Testis (tissue), 2 donors: ENCODE results near the gene PLG.

ENCODE experiments used
- CTCF ChIP-seq, 3 experiments: fragments of 450-650 bp in 2 of 3; fragments of 200-600 bp in 1 of 3; sonication (generic) in 1 of 3; IDR thresholded peaks; one replicate each; pipeline ENCODE4 v1.5.1; 2016 to 2019; ENCODE audit warnings: antibody characterized with exemption in 3 of 3, mild to moderate bottlenecking in 2 of 3, moderate library complexity in 1 of 3
- POLR2A ChIP-seq: fragments of 450-650 bp; IDR thresholded peaks from one replicate; pipeline ENCODE4 v1.6.1; 2017; ENCODE audit warnings: antibody characterized with exemption, mild to moderate bottlenecking, moderate library complexity

GRCh38 chr6:160730911-160731310 is 28.9 kb downstream of the PLG start:
- TF ChIP-seq POLR2A (no peak), CTCF (IDR thresholded peaks at IDR 0.05) (no peak)
